EH (cell line): ENCODE data around the gene FOXO3B.
"Not testable (repeated sequence)": the region's sequence is repeated elsewhere in the genome, so short reads cannot be mapped to it uniquely, and the experiment has no call there.

ENCODE experiments used
- DNase-seq: peaks from one replicate; pipeline ENCODE4 v3.0.0-alpha.2; 2015; ENCODE audit warnings: low read depth

The FOXO3B gene

GRCh38 chr17:18681767-18682571 is at the start of gene FOXO3B:
Gene FOXO3B (minus strand): TSS chr17:18682314. CDS start chr17:18681651, 663 bp downstream.
- DNase-seq, result peak; percentile 95

GRCh38 chr17:18723509-18723908 is 41.4 kb upstream of the FOXO3B start:
- not testable (repeated sequence) for DNase-seq

DNA sequence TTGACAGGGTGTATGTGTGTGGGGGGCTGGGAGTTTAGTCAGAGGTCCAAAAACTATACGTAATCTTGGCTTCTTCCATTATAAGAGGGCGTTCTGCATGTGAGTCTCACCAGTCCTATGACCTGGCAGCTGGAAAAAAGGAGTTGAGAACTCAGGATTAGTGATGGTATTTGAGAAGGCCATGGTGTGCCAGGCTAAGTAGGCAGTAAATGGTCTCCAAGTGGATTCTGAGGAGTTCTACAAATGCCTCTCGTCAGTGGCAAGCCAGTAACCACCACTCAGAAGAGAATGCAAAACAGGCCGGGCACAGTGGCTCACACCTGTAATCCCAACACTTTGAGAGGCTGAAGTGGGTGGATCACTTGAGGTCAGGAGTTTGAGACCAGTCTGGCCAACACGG is 40.5 kb upstream of the FOXO3B start:
- peak; percentile 1 for DNase-seq

DNA sequence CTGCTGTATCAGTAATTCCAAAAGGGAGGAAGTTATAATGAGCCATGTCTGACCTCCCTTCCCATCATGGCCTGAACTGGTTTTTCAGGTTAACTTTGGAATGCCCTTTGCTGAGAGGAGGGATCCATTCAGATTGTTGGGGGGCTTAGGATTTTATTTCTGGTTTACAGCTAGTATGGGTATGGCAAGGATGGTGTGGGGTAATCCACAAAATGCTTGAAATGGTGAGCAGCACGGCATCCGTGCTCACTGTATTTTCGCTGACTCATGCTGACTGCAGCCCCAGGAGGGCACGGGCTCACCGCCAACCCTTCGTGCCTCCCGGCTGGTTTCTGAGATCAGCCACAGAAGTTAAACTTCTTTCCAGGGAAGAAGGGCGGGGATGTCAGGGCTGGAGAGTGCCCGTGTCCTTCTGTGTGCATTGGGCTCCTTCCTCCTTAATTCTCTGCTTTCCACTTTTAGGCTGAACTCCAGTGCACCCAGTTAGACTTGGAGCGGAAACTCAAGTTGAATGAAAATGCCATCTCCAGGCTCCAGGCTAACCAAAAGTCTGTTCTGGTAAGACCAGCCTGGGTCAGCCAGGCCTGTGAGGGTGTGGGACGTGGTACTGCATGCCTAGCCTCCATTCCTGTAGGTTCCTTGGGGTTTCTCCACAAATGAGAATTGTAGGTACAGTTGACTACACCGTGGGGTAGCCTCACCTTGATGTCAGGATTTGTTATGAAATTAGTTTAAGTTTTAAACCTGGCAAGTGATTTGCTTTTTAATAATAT is 39.8 kb upstream of the FOXO3B start:
- not testable (repeated sequence) for DNase-seq

DNA sequence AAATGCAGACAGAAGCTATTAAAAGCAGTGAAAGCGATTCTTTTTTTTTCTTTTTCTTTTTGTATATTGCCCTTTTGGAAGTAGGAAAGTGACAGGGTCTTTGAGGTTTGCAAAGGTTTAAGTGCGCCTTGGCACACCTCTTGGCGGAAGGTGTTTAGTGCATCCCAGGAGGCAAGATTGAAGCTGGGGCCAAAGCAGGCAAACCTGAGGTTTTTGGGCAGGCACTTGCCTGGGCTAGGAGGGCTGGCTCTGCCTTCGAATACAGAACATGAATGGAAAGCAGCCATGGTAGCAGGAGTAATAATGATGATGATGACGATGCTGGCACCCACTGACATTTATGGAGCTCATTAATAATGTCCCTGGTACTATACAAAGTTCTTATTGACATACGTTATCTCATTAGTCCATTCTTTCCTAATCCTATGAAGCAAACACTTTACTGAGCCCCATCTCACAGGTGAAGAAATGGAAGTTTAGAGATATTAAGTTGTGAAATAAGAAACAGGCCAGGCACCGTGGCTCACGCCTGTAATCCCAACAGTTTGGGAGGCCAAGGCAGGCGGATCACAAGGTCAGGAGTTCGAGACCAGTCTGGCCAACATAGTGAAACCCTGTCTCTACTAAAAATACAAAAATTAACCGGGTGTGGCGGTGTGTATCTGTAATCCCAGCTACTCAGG is 37.5 kb upstream of the FOXO3B start:
- not testable (repeated sequence) for DNase-seq

GRCh38 chr17:18718643-18719427 is 36.7 kb upstream of the FOXO3B start:
- peak; percentile 75 for DNase-seq

DNA sequence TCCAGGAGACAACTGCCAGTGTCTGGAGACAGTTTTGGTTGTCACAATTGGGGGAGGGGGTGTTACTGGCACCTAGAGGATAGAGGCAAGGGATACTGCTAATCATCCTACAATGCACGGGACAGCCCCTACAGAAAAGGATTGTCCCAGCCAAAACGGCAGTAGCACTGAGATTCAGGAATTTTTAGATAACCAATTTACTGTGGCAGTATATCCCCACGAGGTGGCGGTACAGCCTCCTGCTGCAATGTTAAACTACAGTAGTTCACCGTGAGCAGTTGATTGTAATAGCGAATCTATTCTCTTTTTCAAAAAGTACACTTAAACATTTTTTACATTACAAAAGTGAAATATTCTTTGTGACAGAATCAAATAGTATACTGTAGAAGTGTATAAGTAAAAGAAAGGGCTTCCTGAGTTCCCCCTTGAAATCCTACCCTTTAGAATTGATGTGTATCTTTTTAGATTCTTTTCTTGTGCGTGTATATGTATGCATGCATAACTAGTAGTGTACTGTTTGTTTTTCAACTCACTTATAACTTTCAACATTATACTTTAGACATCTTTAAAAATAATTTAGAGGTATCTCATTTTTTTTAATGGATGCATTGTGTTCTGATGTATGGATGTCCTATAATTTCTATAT is 30.4 kb upstream of the FOXO3B start:
- DNase-seq, result peak; percentile 67

GRCh38 chr17:18708215-18708614 is 26.1 kb upstream of the FOXO3B start:
- not testable (repeated sequence) for DNase-seq

GRCh38 chr17:18705955-18706354 is 23.8 kb upstream of the FOXO3B start:
- DNase-seq, result not testable (repeated sequence)

DNA sequence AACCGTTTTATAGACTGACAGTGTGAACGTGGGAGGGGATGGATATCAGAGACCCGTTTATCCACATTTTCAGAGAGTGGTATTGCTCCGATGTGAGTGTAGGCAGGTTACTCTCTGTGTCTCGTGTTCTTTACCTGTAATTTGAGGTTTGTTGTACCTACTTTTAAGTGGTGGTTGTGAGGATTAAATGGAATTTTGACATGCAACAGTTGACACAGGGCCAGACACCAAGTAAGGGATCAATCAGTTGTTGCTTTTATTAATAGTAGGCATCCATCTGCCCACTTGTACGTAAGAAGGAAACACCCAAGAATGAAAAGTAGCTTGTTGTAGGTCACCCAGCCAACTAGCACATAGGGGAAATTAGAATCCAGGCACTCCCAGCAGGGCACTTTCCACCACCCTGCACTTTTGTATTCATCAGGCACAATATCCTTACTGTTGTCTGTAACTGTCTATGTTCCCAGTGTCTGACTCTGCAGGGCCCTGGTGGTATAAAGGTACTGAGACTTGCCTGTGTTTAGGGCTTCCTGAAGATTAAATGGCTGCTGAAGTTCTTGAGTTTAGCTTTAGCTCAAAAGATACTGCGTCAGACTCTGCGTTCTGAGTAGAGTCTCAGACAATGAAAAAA is 16.5 kb upstream of the FOXO3B start:
- not testable (repeated sequence) for DNase-seq

DNA sequence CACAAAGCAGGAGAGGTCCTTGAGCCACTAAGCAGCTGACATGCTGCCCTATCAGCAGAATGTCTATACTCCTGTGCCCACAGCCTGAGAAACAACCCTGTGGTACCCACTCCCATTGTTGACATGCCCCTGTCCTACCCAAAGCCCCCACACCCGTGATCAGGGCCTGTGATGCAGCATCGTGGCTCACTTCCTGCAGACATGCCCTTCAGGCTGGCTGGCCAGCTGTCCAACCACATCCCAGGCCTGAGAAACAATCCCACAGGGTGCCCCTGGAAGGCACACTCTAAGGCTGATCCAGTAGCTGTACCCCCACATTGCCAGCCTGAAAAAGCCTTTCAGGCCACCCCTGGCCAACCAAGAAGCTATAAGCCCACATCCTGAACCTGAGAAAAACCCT is 13.0 kb upstream of the FOXO3B start:
- not testable (repeated sequence) for DNase-seq

GRCh38 chr17:18682668-18683067 is 554 bp upstream of the FOXO3B start:
- not testable (repeated sequence) for DNase-seq

- DNase-seq, result not testable (repeated sequence)
Observed at GRCh38 chr17:18677381-18677780, 4.7 kb downstream of the FOXO3B start.

- not testable (repeated sequence) for DNase-seq
Observed at GRCh38 chr17:18676928-18677327, 5.2 kb downstream of the FOXO3B start.

- not testable (repeated sequence) for DNase-seq
Observed at GRCh38 chr17:18672395-18673227, 9.5 kb downstream of the FOXO3B start.

DNA sequence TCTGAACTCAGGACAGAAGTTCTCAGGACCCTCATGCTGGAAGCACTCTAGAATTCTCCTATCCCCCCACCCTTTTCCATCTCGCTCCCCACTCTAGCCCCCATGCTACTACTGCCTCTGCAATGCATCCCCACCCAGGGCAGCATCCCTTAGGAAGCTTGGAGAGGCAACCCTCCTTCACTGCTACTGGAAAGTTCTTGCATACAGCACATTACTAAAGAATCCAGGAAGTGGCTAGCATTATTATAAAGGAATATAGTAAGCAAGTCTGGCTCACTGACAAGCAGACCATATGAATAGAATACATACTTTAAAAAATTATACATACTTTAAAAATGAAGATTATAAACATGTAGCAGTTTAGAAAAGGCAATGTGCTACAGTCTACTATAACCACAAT is 13.5 kb downstream of the FOXO3B start:
- not testable (repeated sequence) for DNase-seq

- not testable (repeated sequence) for DNase-seq
Observed at GRCh38 chr17:18667535-18667934, 14.6 kb downstream of the FOXO3B start.

- not testable (repeated sequence) for DNase-seq
Observed at GRCh38 chr17:18666326-18666725, 15.8 kb downstream of the FOXO3B start.

DNA sequence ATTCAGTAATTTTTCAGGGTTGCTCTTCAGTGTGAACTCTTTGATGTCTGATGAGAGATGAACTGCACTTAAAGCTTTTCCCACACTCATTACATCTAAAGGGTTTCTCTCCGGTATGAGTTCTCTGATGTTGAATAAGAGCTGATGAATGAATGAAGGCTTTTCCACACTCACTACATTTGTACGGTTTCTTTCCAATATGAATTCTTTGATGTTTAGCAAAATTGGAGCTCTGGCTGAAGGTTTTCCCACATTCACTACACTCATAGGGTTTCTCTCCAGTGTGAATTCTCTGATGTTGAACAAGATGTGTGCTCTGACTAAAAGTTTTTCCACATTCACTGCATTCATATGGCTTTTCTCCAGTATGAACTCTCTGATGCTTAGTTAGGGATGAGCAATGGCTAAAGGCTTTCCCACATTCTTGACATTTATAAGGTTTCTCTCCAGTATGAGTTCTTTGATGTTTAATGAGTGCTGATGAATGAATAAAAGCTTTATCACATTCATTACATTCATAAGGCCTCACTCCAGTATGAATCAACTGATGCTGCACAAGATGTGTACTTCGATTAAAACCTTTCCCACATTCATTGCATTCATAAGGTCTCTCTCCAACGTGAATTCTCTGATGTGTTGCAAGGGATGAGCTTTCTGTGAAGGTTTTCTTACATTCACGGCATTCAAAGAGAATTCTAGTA is 20.0 kb downstream of the FOXO3B start:
- not testable (repeated sequence) for DNase-seq
